ENCODE data around the gene ANO10. TPM values are rescaled to one million over a fixed set of nuclear protein-coding genes. Genes with fewer than 3 reads are reported as not detected.
"Not testable (repeated sequence)": the region's sequence is repeated elsewhere in the genome, so short reads cannot be mapped to it uniquely, and the experiment has no call there.

The ANO10 gene
- total RNA-seq, 1 donor from 2014 or later: 45.4 TPM

GRCh38 chr3:43485931-43486330, 135.9 kb downstream of the ANO10 start:
- DNase-seq (ENCODE audit: low read depth): no peak
- Histone ChIP-seq H4K20me1 (ENCODE audit: insufficient read depth, low read length) (peaks cover 5% of the 10 kb centered on the region), H3K4me3 (ENCODE audit: insufficient read depth, low read depth, low read length) (no peak overlapping the region), H3K9ac (ENCODE audit: low read length) (no peak overlapping the region), H3K36me3 (ENCODE audit: insufficient read depth, low read length) (no peaks in the 10 kb centered on the region), H3K4me1 (ENCODE audit: insufficient read depth, low read length) (no peaks in the 10 kb centered on the region), H3K4me2 (ENCODE audit: low read length) (no peak overlapping the region), H2AFZ (ENCODE audit: low read depth, low read length) (no peak overlapping the region), H3K27me3 (ENCODE audit: insufficient read depth, low read length) (no peaks in the 10 kb centered on the region), H3K27ac (ENCODE audit: low read depth, low read length) (no peak overlapping the region), H3K9me3 (ENCODE audit: insufficient read depth, low read depth, low read length) (no peaks in the 10 kb centered on the region), H3K79me2 (ENCODE audit: insufficient read depth, low read length) (no peaks in the 10 kb centered on the region)
- no peak overlapping the region for H3K27ac Mint-ChIP-seq (ENCODE audit: unreplicated experiment)
- peaks cover 2% of the 10 kb centered on the region for H3K4me1 Mint-ChIP-seq (ENCODE audit: low read depth, unreplicated experiment)
- H3K9me3 Mint-ChIP-seq (ENCODE audit: unreplicated experiment): peaks cover 2% of the 10 kb centered on the region
- TF ChIP-seq CTCF (IDR thresholded peaks at IDR 0.05; ENCODE audit: insufficient read depth, low read depth, low read length): no peak
- FAIRE-seq: no peak
- H3K36me3 Mint-ChIP-seq (ENCODE audit: low read depth, unreplicated experiment): peaks cover 10% of the 10 kb centered on the region
- no peaks in the 10 kb centered on the region for H3K27me3 Mint-ChIP-seq (ENCODE audit: low read depth, unreplicated experiment)
- no peak overlapping the region for H3K4me3 Mint-ChIP-seq (ENCODE audit: unreplicated experiment)

GRCh38 chr3:43484926-43485488, 136.8 kb downstream of the ANO10 start:
- H3K36me3 ChIP-seq (ENCODE audit: insufficient read depth, low read length): no peaks in the 10 kb centered on the region
- peaks cover 2% of the 10 kb centered on the region for H3K9me3 Mint-ChIP-seq (ENCODE audit: unreplicated experiment)
- no peaks in the 10 kb centered on the region for H4K20me1 ChIP-seq (ENCODE audit: insufficient read depth, low read length)
- TF ChIP-seq EZH2 (IDR thresholded peaks at IDR 0.05; ENCODE audit: insufficient read depth, low read length): no peak
- no peak for TF ChIP-seq CTCF (IDR thresholded peaks at IDR 0.05; ENCODE audit: insufficient read depth, low read depth, low read length)
- no peaks in the 10 kb centered on the region for H3K27me3 Mint-ChIP-seq (ENCODE audit: low read depth, unreplicated experiment)
- H3K27me3 ChIP-seq (ENCODE audit: insufficient read depth, low read length): no peaks in the 10 kb centered on the region
- H3K9ac ChIP-seq (ENCODE audit: low read length): no peak overlapping the region
- H3K4me2 ChIP-seq (ENCODE audit: low read length): no peak overlapping the region
- H3K79me2 ChIP-seq (ENCODE audit: insufficient read depth, low read length): no peaks in the 10 kb centered on the region
- H2AFZ ChIP-seq (ENCODE audit: low read depth, low read length): no peak overlapping the region
- H3K9me3 ChIP-seq (ENCODE audit: insufficient read depth, low read depth, low read length): no peaks in the 10 kb centered on the region
- DNase-seq (ENCODE audit: low read depth): no peak
- no peak overlapping the region for H3K27ac Mint-ChIP-seq (ENCODE audit: unreplicated experiment)
- H3K36me3 Mint-ChIP-seq (ENCODE audit: low read depth, unreplicated experiment): peaks cover 10% of the 10 kb centered on the region
- FAIRE-seq: no peak
- H3K4me3 ChIP-seq (ENCODE audit: insufficient read depth, low read depth, low read length): no peak overlapping the region
- H3K4me1 ChIP-seq (ENCODE audit: insufficient read depth, low read length): no peaks in the 10 kb centered on the region
- no peak overlapping the region for H3K4me3 Mint-ChIP-seq (ENCODE audit: unreplicated experiment)
- H3K27ac ChIP-seq (ENCODE audit: low read depth, low read length): no peak overlapping the region
- H3K4me1 Mint-ChIP-seq (ENCODE audit: low read depth, unreplicated experiment): peaks cover 2% of the 10 kb centered on the region

- H3K9me3 Mint-ChIP-seq (ENCODE audit: unreplicated experiment): no peaks in the 10 kb centered on the region
- H3K27me3 ChIP-seq (ENCODE audit: insufficient read depth, low read length): no peaks in the 10 kb centered on the region
- FAIRE-seq (no peak), DNase-seq (ENCODE audit: low read depth) (no peak)
- no peaks in the 10 kb centered on the region for H3K36me3 ChIP-seq (ENCODE audit: insufficient read depth, low read length)
- H3K4me1 Mint-ChIP-seq (ENCODE audit: low read depth, unreplicated experiment): peaks cover 2% of the 10 kb centered on the region
- no peaks in the 10 kb centered on the region for H3K79me2 ChIP-seq (ENCODE audit: insufficient read depth, low read length)
- no peak overlapping the region for H3K27ac ChIP-seq (ENCODE audit: low read depth, low read length)
- H3K4me3 ChIP-seq (ENCODE audit: insufficient read depth, low read depth, low read length): no peak overlapping the region
- no peak for TF ChIP-seq EZH2 (IDR thresholded peaks at IDR 0.05; ENCODE audit: insufficient read depth, low read length)
- no peak for TF ChIP-seq CTCF (IDR thresholded peaks at IDR 0.05; ENCODE audit: insufficient read depth, low read depth, low read length)
- no peak overlapping the region for H3K9ac ChIP-seq (ENCODE audit: low read length)
- H3K4me1 ChIP-seq (ENCODE audit: insufficient read depth, low read length): no peaks in the 10 kb centered on the region
- H3K4me3 Mint-ChIP-seq (ENCODE audit: unreplicated experiment): no peak overlapping the region
- peaks cover 9% of the 10 kb centered on the region for H3K36me3 Mint-ChIP-seq (ENCODE audit: low read depth, unreplicated experiment)
- no peaks in the 10 kb centered on the region for H3K27me3 Mint-ChIP-seq (ENCODE audit: low read depth, unreplicated experiment)
- no peak overlapping the region for H3K27ac Mint-ChIP-seq (ENCODE audit: unreplicated experiment)
- H4K20me1 ChIP-seq (ENCODE audit: insufficient read depth, low read length): no peaks in the 10 kb centered on the region
- no peak overlapping the region for H3K4me2 ChIP-seq (ENCODE audit: low read length)
- no peaks in the 10 kb centered on the region for H3K9me3 ChIP-seq (ENCODE audit: insufficient read depth, low read depth, low read length)
- H2AFZ ChIP-seq (ENCODE audit: low read depth, low read length): no peak overlapping the region
These were observed 140.4 kb downstream of the ANO10 start for GRCh38 chr3:43481375-43481774.

- H3K9me3 ChIP-seq (ENCODE audit: insufficient read depth, low read depth, low read length); H3K4me1 Mint-ChIP-seq (ENCODE audit: low read depth, unreplicated experiment); H3K4me3 Mint-ChIP-seq (ENCODE audit: unreplicated experiment); H4K20me1 ChIP-seq (ENCODE audit: insufficient read depth, low read length); H2AFZ ChIP-seq (ENCODE audit: low read depth, low read length); H3K4me1 ChIP-seq (ENCODE audit: insufficient read depth, low read length); H3K36me3 ChIP-seq (ENCODE audit: insufficient read depth, low read length); H3K4me2 ChIP-seq (ENCODE audit: low read length); H3K27ac Mint-ChIP-seq (ENCODE audit: unreplicated experiment); H3K27ac ChIP-seq (ENCODE audit: low read depth, low read length); H3K36me3 Mint-ChIP-seq (ENCODE audit: low read depth, unreplicated experiment); DNase-seq (ENCODE audit: low read depth); H3K4me3 ChIP-seq (ENCODE audit: insufficient read depth, low read depth, low read length); H3K9ac ChIP-seq (ENCODE audit: low read length); H3K27me3 ChIP-seq (ENCODE audit: insufficient read depth, low read length); H3K9me3 Mint-ChIP-seq (ENCODE audit: unreplicated experiment); H3K27me3 Mint-ChIP-seq (ENCODE audit: low read depth, unreplicated experiment); H3K79me2 ChIP-seq (ENCODE audit: insufficient read depth, low read length); FAIRE-seq: not testable (repeated sequence)
These were observed 143.0 kb downstream of the ANO10 start for GRCh38 chr3:43478839-43479238.
